ENCODE results near the gene GPRIN2.

- TF ChIP-seq ELF1 (IDR thresholded peaks at IDR 0.05) (no peak), CTCF (IDR thresholded peaks at IDR 0.05) (no peak), JUND (IDR thresholded peaks at IDR 0.05) (no peak), EP300 (IDR thresholded peaks at IDR 0.05; ENCODE audit: borderline replicate concordance in 1 of 2, low read depth in 1 of 2, low read length in 1 of 2) (no peak), MXI1 (IDR thresholded peaks at IDR 0.05; ENCODE audit: low read depth, low read length) (no peak), REST (IDR thresholded peaks at IDR 0.05; ENCODE audit: low read depth, low read length) (no peak), RAD21 (IDR thresholded peaks at IDR 0.05; ENCODE audit: low read length) (no peak), PBX3 (IDR thresholded peaks at IDR 0.05) (no peak), POLR2AphosphoS5 (IDR thresholded peaks at IDR 0.05; ENCODE audit: low read depth, low read length) (no peak), USF1 (IDR thresholded peaks at IDR 0.05; ENCODE audit: borderline replicate concordance, low read depth) (no peak), ZBTB33 (IDR thresholded peaks at IDR 0.05; ENCODE audit: borderline replicate concordance, low read depth) (no peak)
These were observed at the start of gene GPRIN2 for GRCh38 chr10:46556515-46557318.

All from SK-N-SH (cell line).